ENCODE data around the gene ULBP2. TPM values are rescaled to one million over a fixed set of nuclear protein-coding genes. Genes with fewer than 3 reads are reported as not detected.
A peak's percentile ranks its signal among the peaks of the same experiment; 100 is the strongest.
"Not testable (repeated sequence)": the region's sequence is repeated elsewhere in the genome, so short reads cannot be mapped to it uniquely, and the experiment has no call there.

The ULBP2 gene
- total RNA-seq, 1 donor from 2014 or later = 8.2 TPM

GRCh38 chr6:149925974-149926777 lies 15.6 kb upstream of the ULBP2 start:
- DNase-seq (ENCODE audit: low read depth) = peak; percentile 52

DNA sequence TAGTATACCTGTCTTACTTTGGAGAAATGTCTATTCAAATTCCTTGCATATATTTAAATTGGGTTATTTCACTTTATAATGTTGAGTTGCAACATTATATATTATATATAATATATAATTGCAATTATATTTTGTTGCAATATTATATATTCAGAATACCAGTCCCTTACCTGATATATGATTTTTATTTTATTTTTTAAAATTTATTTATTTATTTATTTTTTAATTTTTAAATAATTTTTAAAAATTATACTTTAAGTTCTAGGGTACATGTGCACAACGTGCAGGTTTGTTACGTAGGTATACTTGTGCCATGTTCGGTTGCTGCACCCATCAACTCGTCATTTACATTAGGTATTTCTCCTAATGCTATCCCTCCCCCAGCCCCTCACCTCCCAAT lies 14.8 kb upstream of the ULBP2 start:
- not testable (repeated sequence) for DNase-seq (ENCODE audit: low read depth)

- DNase-seq (ENCODE audit: low read depth) = no peak
Measured at GRCh38 chr6:149929422-149929821, 12.4 kb upstream of the ULBP2 start.

DNA sequence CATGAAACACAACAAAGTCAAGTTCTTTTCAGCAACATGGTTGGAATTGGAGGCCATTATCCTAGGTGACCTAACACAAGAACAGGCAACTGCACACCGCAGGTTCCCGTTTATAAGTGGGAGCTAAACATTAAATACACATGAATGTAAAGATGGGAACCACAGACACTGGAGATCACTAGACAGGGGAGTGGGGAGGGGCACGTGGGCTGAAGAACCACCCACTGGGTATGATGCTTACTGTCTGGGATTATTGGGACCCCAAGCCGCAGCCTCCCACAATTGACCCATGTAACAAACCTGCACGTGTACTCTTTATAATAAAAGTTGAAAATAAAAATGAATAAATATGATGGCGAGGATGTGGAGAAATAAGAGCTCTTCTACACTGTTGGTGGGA lies 10.3 kb upstream of the ULBP2 start:
- DNase-seq (ENCODE audit: low read depth) = no peak

- no peak for DNase-seq (ENCODE audit: low read depth)
Measured at GRCh38 chr6:149933036-149933435, 8.8 kb upstream of the ULBP2 start.

- DNase-seq (ENCODE audit: low read depth) = no peak
Measured at GRCh38 chr6:149933461-149933860, 8.4 kb upstream of the ULBP2 start.

- DNase-seq (ENCODE audit: low read depth) = peak; percentile 63
Measured at GRCh38 chr6:149934249-149935156, 7.3 kb upstream of the ULBP2 start.

GRCh38 chr6:149935246-149935645 lies 6.6 kb upstream of the ULBP2 start:
- peak; percentile 26 for DNase-seq (ENCODE audit: low read depth)

- no peak for DNase-seq (ENCODE audit: low read depth)
Measured at GRCh38 chr6:149935668-149936067, 6.1 kb upstream of the ULBP2 start.

DNA sequence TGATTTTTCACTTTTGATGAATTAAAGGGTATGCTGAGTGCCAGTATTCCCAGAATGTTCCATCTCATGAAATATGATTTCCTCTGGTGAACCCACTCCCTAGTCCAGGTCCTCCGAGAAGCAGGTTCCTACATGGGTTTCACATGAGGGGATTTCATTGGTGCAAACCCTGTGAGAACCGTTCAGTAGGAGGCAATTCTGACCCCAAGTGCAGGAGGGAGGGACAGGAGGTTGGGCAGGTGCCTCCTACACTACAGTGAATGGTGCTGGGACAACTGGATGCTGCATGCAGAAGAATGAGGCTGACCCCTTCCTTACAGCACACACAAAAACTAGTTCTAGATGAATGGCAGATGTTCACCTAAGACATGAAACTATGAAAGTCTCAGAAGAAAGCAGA lies 5.1 kb upstream of the ULBP2 start:
- DNase-seq (ENCODE audit: low read depth) = no peak

DNA sequence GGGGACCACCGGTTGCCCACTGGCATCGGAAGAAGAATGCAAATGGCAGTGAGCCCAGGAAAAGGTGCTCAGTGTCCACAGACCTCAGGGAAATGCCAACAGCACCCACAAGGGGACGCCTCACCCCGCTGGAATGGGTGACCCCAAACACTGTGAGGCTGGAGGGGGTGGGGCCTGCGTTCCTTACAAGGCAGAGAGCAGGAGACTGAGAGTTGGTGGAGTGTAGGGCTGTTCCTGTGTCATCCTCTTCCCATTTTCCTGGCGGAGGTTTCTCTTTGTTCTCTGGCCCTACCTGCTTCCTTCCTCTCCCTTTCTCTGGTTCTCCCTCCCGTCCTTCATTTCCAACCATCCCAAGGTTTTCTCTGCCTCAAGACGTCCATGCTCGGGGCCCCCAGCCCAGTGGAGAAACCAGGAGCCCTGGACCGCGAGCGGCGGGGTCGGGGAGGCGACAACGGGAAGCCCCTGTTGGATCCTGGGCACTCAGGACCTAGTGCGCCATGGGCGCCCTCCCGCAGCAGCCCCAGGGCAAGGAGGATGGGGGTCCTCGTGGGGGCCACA lies 3.7 kb upstream of the ULBP2 start:
- DNase-seq (ENCODE audit: low read depth) = not testable (repeated sequence)

GRCh38 chr6:149938571-149939355 lies 3.1 kb upstream of the ULBP2 start:
- no peak for DNase-seq (ENCODE audit: low read depth)

GRCh38 chr6:149939356-149939648 lies 2.5 kb upstream of the ULBP2 start:
- no peak for DNase-seq (ENCODE audit: low read depth)

DNA sequence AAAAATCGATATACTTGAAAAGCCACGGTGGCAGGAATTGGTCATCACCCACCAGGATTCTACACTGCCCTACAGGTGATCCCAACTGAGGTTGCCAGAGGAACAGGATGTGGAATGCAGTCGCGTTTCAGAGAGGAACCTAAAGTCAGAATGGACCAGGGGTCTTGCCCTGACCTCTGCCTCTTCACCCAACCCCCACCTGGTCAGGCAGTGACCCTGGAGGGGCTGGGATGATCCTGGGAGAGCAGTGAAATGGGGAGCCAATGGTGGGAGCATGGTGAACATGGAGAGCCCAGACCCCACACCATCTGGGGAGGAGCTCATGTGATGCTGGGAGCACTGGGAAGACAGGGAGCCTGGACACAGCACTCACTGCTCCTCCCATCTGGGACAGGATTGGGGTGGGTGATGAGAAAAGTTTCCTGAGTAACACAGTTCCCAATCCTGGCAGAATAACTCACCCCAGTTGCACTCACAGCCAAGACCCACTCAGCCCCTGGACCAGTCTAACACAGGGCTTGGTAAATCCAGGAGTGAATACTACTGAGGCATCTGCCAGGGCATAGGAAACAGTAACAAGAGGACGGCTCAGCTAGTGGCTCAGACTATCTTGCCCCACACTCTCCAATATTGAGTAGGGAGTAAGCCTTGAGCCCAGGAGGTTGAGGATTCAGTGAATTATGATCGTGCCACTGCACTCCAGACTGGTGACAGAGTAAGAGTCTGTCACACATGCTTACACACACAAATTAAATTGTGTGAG lies 1.7 kb upstream of the ULBP2 start:
- no peak for DNase-seq (ENCODE audit: low read depth)

- DNase-seq (ENCODE audit: low read depth) = no peak
Measured at GRCh38 chr6:149940672-149940982, 1.2 kb upstream of the ULBP2 start.

GRCh38 chr6:149942461-149942829 lies 631 bp downstream of the ULBP2 start:
- DNase-seq (ENCODE audit: low read depth) = no peak

DNA sequence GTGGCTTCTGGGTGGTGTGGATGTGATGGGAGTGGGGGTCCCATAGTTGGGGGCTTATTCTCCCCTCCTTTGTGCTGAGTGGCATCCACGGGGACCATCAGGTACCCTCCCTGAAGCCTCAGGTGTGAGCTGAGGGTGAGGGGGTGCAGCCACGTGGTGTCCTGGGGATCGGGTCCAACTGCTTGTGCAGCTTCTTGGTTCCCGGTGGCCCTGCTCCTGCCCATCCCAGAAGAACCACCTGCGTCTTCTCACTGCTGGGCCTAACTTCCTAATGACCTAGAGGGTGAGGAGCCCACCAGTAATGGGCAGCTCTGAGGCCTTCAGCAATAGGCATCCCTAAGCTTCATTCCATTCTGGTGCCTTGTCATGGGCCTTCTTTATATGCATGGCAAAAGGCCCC lies 1.5 kb downstream of the ULBP2 start:
- DNase-seq (ENCODE audit: low read depth) = not testable (repeated sequence)

DNA sequence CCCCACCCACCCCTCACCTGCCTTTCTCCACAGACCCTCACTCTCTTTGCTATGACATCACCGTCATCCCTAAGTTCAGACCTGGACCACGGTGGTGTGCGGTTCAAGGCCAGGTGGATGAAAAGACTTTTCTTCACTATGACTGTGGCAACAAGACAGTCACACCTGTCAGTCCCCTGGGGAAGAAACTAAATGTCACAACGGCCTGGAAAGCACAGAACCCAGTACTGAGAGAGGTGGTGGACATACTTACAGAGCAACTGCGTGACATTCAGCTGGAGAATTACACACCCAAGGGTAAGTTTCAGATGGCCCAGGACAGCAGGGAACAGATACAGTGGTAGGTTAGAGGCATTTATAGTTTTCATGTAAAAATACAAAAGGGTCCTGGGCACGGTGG lies 3.5 kb downstream of the ULBP2 start:
- DNase-seq (ENCODE audit: low read depth) = not testable (repeated sequence)

DNA sequence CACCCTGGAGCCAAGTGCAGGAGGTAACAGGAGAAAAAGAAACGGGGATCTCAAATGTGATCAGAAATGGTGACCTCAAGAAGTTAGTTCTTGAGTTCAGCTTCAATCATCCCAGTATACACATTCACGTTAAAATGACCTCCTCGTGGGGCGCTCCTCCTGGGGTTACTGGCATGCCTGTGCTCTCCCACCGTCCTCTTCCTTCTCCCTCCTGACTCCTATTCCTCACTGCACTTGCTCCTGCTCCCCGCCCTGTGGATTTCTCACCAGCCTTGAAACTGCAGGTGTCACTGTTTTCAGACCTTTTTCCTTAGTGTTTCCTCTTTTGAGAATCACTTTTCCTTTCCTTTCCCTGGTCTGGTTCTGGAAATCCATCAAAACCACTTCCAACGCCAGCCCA lies 4.8 kb downstream of the ULBP2 start:
- DNase-seq (ENCODE audit: low read depth) = not testable (repeated sequence)

GRCh38 chr6:149947533-149947932 lies 5.7 kb downstream of the ULBP2 start:
- DNase-seq (ENCODE audit: low read depth) = not testable (repeated sequence)

DNA sequence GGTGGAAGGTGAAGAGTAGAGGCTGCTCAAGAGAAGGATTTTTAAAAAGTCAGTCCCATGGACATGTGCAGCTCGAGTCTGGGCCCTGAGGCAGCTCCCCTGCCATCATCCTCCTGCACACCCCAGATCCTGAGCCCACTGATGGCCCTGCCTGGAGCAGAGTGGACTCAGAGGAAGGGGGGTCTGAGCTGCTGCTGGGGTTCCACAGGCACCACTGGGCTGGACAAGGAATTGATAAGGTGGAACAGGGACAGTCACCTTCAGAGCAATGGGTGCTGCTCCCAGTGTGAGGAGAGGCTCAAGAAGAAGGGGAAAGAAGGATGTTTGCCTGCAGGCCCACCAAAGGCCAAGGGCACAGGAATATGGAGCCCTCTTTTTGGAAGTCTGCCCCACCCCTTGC lies 6.2 kb downstream of the ULBP2 start:
- no peak for DNase-seq (ENCODE audit: low read depth)

All from renal cortical epithelial cell (primary cell).